ENCODE results near the gene TRIM6. TPM values are rescaled to one million over a fixed set of nuclear protein-coding genes. Genes with fewer than 3 reads are reported as not detected.
A peak's percentile ranks its signal among the peaks of the same experiment; 100 is the strongest.

TRIM6 gene
- total and polyA plus RNA-seq, 2 experiments from 2014 or later = 4.3 to 11.4 TPM

DNA sequence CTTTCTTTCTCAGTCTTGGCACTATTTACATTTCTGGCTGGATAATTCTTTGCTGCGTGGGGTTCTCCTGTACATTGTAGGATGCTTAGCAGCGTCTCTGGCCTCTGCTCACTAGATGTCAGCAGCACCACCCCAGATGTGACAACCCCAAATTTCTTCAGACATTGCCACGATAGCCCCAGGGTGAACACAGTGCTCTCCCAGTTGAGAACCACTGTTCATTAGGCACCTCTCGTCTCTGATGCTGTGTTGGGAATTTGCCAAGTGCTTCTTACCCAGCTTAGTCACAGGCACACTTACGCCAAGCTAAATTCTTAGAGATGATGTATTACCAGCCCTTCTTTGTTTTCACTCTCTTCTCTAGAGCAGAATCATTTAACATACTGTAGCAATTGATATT lies 9.4 kb downstream of the TRIM6 start:
- TF ChIP-seq CTCF (IDR thresholded peaks at IDR 0.05; ENCODE audit: low read depth, low read length) = no peak
- no peak overlapping the region for H3K4me3 ChIP-seq
- H3K36me3 ChIP-seq = no peaks in the 10 kb centered on the region
- DNase-seq (ENCODE audit: low read depth in 1 of 2, low spot score in 1 of 2) = peak in 1 of 2 donors; percentile 84
- no peaks in the 10 kb centered on the region for H3K9me3 ChIP-seq (ENCODE audit: low read depth)
- no peak overlapping the region for H3K27ac ChIP-seq
- H3K4me1 ChIP-seq (ENCODE audit: low read depth) = no peaks in the 10 kb centered on the region
- no peaks in the 10 kb centered on the region for H3K27me3 ChIP-seq

GRCh38 chr11:5608808-5609207 lies 12.4 kb downstream of the TRIM6 start:
- H3K9me3 ChIP-seq (ENCODE audit: low read depth) = no peaks in the 10 kb centered on the region
- no peaks in the 10 kb centered on the region for H3K4me1 ChIP-seq (ENCODE audit: low read depth)
- no peak for TF ChIP-seq CTCF (IDR thresholded peaks at IDR 0.05; ENCODE audit: low read depth, low read length)
- H3K27me3 ChIP-seq = no peaks in the 10 kb centered on the region
- no peaks in the 10 kb centered on the region for H3K36me3 ChIP-seq
- no peak overlapping the region for H3K4me3 ChIP-seq
- DNase-seq (ENCODE audit: low read depth in 1 of 2, low spot score in 1 of 2) = peak in 1 of 2 donors; percentile 57
- no peak overlapping the region for H3K27ac ChIP-seq

GRCh38 chr11:5610446-5610845 lies 14.0 kb downstream of the TRIM6 start:
- Histone ChIP-seq H3K4me1 (ENCODE audit: low read depth) (no peaks in the 10 kb centered on the region), H3K4me3 (no peak overlapping the region), H3K27ac (no peak overlapping the region), H3K36me3 (no peaks in the 10 kb centered on the region), H3K9me3 (ENCODE audit: low read depth) (no peaks in the 10 kb centered on the region), H3K27me3 (no peaks in the 10 kb centered on the region)
- no peak for DNase-seq (ENCODE audit: low read depth in 1 of 2, low spot score in 1 of 2)
- TF ChIP-seq CTCF (IDR thresholded peaks at IDR 0.05; ENCODE audit: low read depth, low read length) = no peak

GRCh38 chr11:5611627-5612026 lies 15.2 kb downstream of the TRIM6 start:
- Histone ChIP-seq H3K9me3 (ENCODE audit: low read depth) (no peaks in the 10 kb centered on the region), H3K27me3 (no peaks in the 10 kb centered on the region), H3K36me3 (no peaks in the 10 kb centered on the region), H3K4me1 (ENCODE audit: low read depth) (no peaks in the 10 kb centered on the region), H3K27ac (no peak overlapping the region), H3K4me3 (no peak overlapping the region)
- TF ChIP-seq CTCF (IDR thresholded peaks at IDR 0.05; ENCODE audit: low read depth, low read length) = no peak
- no peak for DNase-seq (ENCODE audit: low read depth in 1 of 2, low spot score in 1 of 2)

GRCh38 chr11:5618807-5619206 lies 22.4 kb downstream of the TRIM6 start:
- no peak overlapping the region for H3K27ac ChIP-seq

More at GRCh38 chr11:5618807-5619206, 22.4 kb downstream of the TRIM6 start:
- Histone ChIP-seq H3K27me3 (no peaks in the 10 kb centered on the region), H3K4me1 (ENCODE audit: low read depth) (peaks cover 11% of the 10 kb centered on the region), H3K4me3 (no peak overlapping the region), H3K36me3 (no peaks in the 10 kb centered on the region), H3K9me3 (ENCODE audit: low read depth) (no peaks in the 10 kb centered on the region)
- TF ChIP-seq CTCF (IDR thresholded peaks at IDR 0.05; ENCODE audit: low read depth, low read length) = no peak
- DNase-seq (ENCODE audit: low read depth in 1 of 2, low spot score in 1 of 2) = peak in 1 of 2 donors; percentile 44

All from cardiac muscle cell (in vitro differentiated cells and primary cell).